BJ (cell line): ENCODE results near the gene CAMKMT. TPM values are rescaled to one million over a fixed set of nuclear protein-coding genes. Genes with fewer than 3 reads are reported as not detected.

Experiments used
- CTCF ChIA-PET: fragments of 350-600 bp; formaldehyde crosslinking; extraction: SDS; loops from one replicate; lab custom pipeline; 2021; ENCODE audit warnings: antibody characterized with exemption, inconsistent platforms; lab: Yijun Ruan, JAX
- POLR2A ChIA-PET: fragments of 300-600 bp; sonication (Branson Sonifier 250); formaldehyde crosslinking; extraction: SDS; loops from one replicate; lab custom pipeline; 2021; ENCODE audit warnings: antibody characterized with exemption; lab: Charles Lee
- DNase-seq: peaks from one replicate; pipeline ENCODE4 v3.0.0-alpha.2; 2011; ENCODE audit warnings: low read depth
- H3K27me3 ChIP-seq: 2 replicates; pipeline ENCODE4 v1.6.0; 2011; ENCODE audit warnings: low read length; ENCODE audit not compliant: control insufficient read depth, insufficient read depth
- H3K36me3 ChIP-seq: 2 replicates; pipeline ENCODE4 v1.5.1; 2011; ENCODE audit warnings: low read length; ENCODE audit not compliant: control insufficient read depth, insufficient read depth
- H3K4me3 ChIP-seq: 2 replicates; pipeline ENCODE4 v1.5.1; 2011; ENCODE audit warnings: low read depth, mild to moderate bottlenecking, control low read depth, low read length
- CTCF ChIP-seq: IDR thresholded peaks from 2 replicates; pipeline ENCODE4 v1.5.1; 2011; ENCODE audit warnings: low read depth, mild to moderate bottlenecking, control low read depth, inconsistent platforms, low read length, moderate library complexity; ENCODE audit not compliant: insufficient read depth
- polyA plus RNA-seq: library from polyadenylated mRNA; depleted of rRNA; stranded (reverse); fragments of >200 nt; gene quantifications from 2 replicates; pipeline ENCODE4 v1.2.3, GENCODE V29; 2011

The CAMKMT gene
- polyA plus RNA-seq, 1 experiment, result 2.0 TPM

DNA sequence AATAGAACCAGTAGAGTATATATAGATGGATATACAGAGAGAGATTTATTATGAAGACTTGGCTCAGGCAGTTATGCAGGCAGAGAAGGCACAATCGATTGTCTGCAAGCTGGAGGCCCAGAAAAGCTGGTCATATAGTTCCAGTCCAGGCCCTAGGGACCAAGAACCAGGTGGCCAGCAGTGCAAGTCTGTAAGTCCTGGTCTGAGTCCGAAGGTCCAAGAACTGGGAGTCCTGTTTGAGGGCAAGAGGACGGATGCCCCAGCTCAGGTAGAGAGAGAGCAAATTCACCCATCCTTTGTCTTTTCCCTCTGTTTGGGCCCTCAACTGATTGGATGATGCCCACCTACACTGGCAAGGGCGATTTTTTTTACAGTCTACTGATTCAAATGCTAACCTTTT is 164.6 kb downstream of the CAMKMT start:
- no peaks in the 10 kb centered on the region for H3K36me3 ChIP-seq
- POLR2A ChIA-PET, result no interaction called here
- DNase-seq, result no peak
- CTCF ChIA-PET, result interaction anchor here (1.4 to 1.6 kb wide), 2 partner anchors 22 to 429 kb away, joined by 4 read pairs; no protein-coding TSS in a partner anchor
- no peaks in the 10 kb centered on the region for H3K27me3 ChIP-seq
- no peak for TF ChIP-seq CTCF
- H3K4me3 ChIP-seq, result no peak overlapping the region

DNA sequence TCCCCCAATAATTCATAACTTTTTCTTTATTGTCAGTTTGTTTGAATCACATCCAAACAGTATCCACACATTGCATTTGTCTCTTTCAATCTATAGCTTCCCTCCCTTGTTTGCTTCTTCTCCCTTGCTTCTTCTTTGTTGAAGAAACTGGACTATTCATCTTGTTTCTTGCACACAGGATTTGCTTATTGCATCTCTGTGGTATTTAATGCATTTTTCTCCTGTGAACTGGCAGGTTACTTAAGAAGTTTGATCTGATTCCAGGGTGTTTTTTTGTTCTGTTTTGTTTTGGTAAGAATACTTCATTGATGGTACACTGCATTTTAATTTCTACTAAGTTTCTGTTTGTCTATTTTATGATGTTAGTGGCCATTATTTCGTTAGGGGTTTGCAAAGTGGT is 166.8 kb downstream of the CAMKMT start:
- Histone ChIP-seq H3K36me3 (no peaks in the 10 kb centered on the region), H3K4me3 (no peak overlapping the region), H3K27me3 (no peaks in the 10 kb centered on the region)
- CTCF ChIA-PET, result no interaction called here
- peak; percentile 55 for DNase-seq
- POLR2A ChIA-PET, result no interaction called here
- TF ChIP-seq CTCF, result no peak

DNA sequence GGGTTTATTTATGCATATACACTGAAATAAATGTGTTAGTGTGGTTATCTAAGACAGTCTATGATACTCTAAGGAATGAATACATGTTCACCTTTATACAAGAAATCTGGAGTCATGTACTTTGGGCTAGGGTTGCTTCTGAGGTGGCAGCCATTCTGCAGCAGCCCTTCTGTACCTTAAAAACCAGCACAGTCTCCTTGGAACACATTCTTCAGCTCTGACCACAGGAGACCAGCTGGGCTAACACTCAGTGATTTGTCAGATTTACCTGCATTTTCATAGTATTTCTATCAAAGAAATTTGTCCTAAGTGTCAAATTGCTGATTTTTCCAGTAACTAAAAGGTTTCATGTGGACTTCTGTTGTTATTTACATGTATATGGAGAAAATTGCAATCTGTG is 167.7 kb downstream of the CAMKMT start:
- no peaks in the 10 kb centered on the region for H3K36me3 ChIP-seq
- no peaks in the 10 kb centered on the region for H3K27me3 ChIP-seq
- ChIA-PET POLR2A (no interaction called here), CTCF (interaction anchor here (0.7 to 1.1 kb wide), 2 partner anchors 14 to 19 kb away, joined by 3 read pairs; no protein-coding TSS in a partner anchor)
- no peak for DNase-seq
- no peak overlapping the region for H3K4me3 ChIP-seq
- TF ChIP-seq CTCF, result no peak

GRCh38 chr2:44531289-44531688 is 169.5 kb downstream of the CAMKMT start:
- DNase-seq, result no peak
- ChIA-PET CTCF (no interaction called here), POLR2A (no interaction called here)
- H3K36me3 ChIP-seq, result no peaks in the 10 kb centered on the region
- no peak for TF ChIP-seq CTCF
- H3K4me3 ChIP-seq, result no peak overlapping the region
- no peaks in the 10 kb centered on the region for H3K27me3 ChIP-seq

DNA sequence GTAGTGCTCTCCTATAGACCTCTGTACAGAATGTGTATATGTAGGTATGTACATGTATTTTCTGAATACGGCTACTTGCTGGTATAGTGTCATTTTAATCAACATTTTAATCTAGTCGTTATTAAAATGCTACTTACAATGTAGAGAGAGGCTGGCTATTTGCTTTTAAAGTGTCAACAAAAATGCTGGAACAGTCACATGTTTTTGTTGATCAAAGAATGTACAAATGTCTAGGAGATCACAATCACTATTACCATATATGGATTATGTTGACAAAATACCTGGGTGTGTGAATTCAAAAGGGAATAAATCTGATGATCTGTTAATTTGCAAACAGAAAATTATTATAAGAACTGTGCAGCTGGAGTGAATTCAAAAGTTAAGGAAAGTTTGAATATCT is 170.3 kb downstream of the CAMKMT start:
- DNase-seq, result no peak

More for the DNA sequence above, 170.3 kb downstream of the CAMKMT start:
- Histone ChIP-seq H3K36me3 (no peaks in the 10 kb centered on the region), H3K4me3 (no peak overlapping the region), H3K27me3 (no peaks in the 10 kb centered on the region)
- CTCF ChIA-PET, result no interaction called here
- TF ChIP-seq CTCF, result no peak
- POLR2A ChIA-PET, result no interaction called here
